NCI-H2196 (cell line): Measurements from ENCODE around the gene OR1J1.
A peak's percentile ranks its signal among the peaks of the same experiment; 100 is the strongest.

Experiments
- DNase-seq: peaks from one replicate; lab custom pipeline; 2025; ENCODE audit not compliant: unreplicated experiment; lab: John Stamatoyannopoulos, UW

The OR1J1 gene

GRCh38 chr9:122477826-122478225 is at the start of gene OR1J1:
TSS of gene OR1J1 (minus strand) at chr9:122477926. CDS start at chr9:122477926, 0 bp downstream.
- no peak for DNase-seq

- DNase-seq = no peak
Measured at GRCh38 chr9:122527193-122527592, 49.5 kb upstream of the OR1J1 start, which contains the start of gene OR1N1. TSS of gene OR1N1 (minus strand) at chr9:122527293. CDS start at chr9:122527293, 0 bp downstream.

- DNase-seq = no peak
Measured at GRCh38 chr9:122526602-122527001, 48.9 kb upstream of the OR1J1 start.

- no peak for DNase-seq
Measured at GRCh38 chr9:122519376-122519775, 41.6 kb upstream of the OR1J1 start.

GRCh38 chr9:122518841-122519240 is 41.1 kb upstream of the OR1J1 start, which contains the start of gene OR1J4:
TSS of gene OR1J4 (plus strand) at chr9:122519141. CDS start at chr9:122519141, 0 bp downstream.
- DNase-seq = no peak

GRCh38 chr9:122518226-122518625 is 40.5 kb upstream of the OR1J1 start:
- no peak for DNase-seq

GRCh38 chr9:122510502-122510901 is 32.8 kb upstream of the OR1J1 start, which contains the start of gene OR1J2:
TSS of gene OR1J2 (plus strand) at chr9:122510802. CDS start at chr9:122510802, 0 bp downstream.
- DNase-seq = no peak

- DNase-seq = no peak
Measured at GRCh38 chr9:122506964-122507363, 29.2 kb upstream of the OR1J1 start.

GRCh38 chr9:122498883-122499288 is 21.2 kb upstream of the OR1J1 start:
- DNase-seq = peak; percentile 6

GRCh38 chr9:122479062-122479461 is 1.3 kb upstream of the OR1J1 start:
- DNase-seq = no peak

- DNase-seq = no peak
Measured at GRCh38 chr9:122477346-122477745, 380 bp downstream of the OR1J1 start.

GRCh38 chr9:122475717-122476116 is 2.0 kb downstream of the OR1J1 start:
- no peak for DNase-seq

GRCh38 chr9:122474561-122474960 is 3.2 kb downstream of the OR1J1 start:
- DNase-seq = no peak

GRCh38 chr9:122468735-122469134 is 9.0 kb downstream of the OR1J1 start:
- no peak for DNase-seq

GRCh38 chr9:122466456-122466855 is 11.3 kb downstream of the OR1J1 start:
- DNase-seq = no peak

- DNase-seq = peak; percentile 83
Measured at GRCh38 chr9:122464633-122465567, 12.8 kb downstream of the OR1J1 start.

GRCh38 chr9:122463828-122464632 is 13.7 kb downstream of the OR1J1 start:
- DNase-seq = peak; percentile 64

GRCh38 chr9:122457787-122458186 is 19.9 kb downstream of the OR1J1 start:
- no peak for DNase-seq

- no peak for DNase-seq
Measured at GRCh38 chr9:122456123-122456522, 21.6 kb downstream of the OR1J1 start.

GRCh38 chr9:122453677-122454135 is 24.0 kb downstream of the OR1J1 start:
- DNase-seq = no peak

- DNase-seq = no peak
Measured at GRCh38 chr9:122446819-122447484, 30.8 kb downstream of the OR1J1 start.
